Parathyroid adenoma (tissue), 2 donors: ENCODE measurements around the gene RGS1.

Source experiments
- H2AFZ ChIP-seq: fragments of 300-600 bp; sonication (generic); one replicate; pipeline ENCODE4 v1.7.0; 2017; ENCODE audit warnings: antibody characterized with exemption, mild to moderate bottlenecking
- H3K27ac ChIP-seq: fragments of 300-600 bp; sonication (generic); one replicate; pipeline ENCODE4 v1.7.0; 2017
- H3K27me3 ChIP-seq: fragments of 300-600 bp; sonication (generic); one replicate; pipeline ENCODE4 v1.7.0; 2017; ENCODE audit warnings: low read length; ENCODE audit not compliant: control insufficient read depth, insufficient read depth
- H3K36me3 ChIP-seq: fragments of 300-600 bp; sonication (generic); one replicate; pipeline ENCODE4 v1.7.0; 2017; ENCODE audit warnings: low read length; ENCODE audit not compliant: control insufficient read depth, insufficient read depth
- H3K4me1 ChIP-seq: fragments of 300-600 bp; sonication (generic); one replicate; pipeline ENCODE4 v1.7.0; 2017; ENCODE audit warnings: control low read depth
- H3K4me2 ChIP-seq: fragments of 300-600 bp; sonication (generic); one replicate; pipeline ENCODE4 v1.7.0; 2017; ENCODE audit warnings: low read length
- H3K4me3 ChIP-seq: fragments of 300-600 bp; sonication (generic); one replicate; pipeline ENCODE4 v1.7.0; 2017; ENCODE audit warnings: low read depth, low read length
- H3K79me2 ChIP-seq: fragments of 300-600 bp; sonication (generic); one replicate; pipeline ENCODE4 v1.7.0; 2017; ENCODE audit warnings: control low read depth
- H3K9ac ChIP-seq: fragments of 300-600 bp; sonication (generic); one replicate; pipeline ENCODE4 v1.7.0; 2017; ENCODE audit warnings: mild to moderate bottlenecking
- H3K9me3 ChIP-seq: fragments of 300-600 bp; sonication (generic); one replicate; pipeline ENCODE4 v1.7.0; 2017; ENCODE audit warnings: low read length; ENCODE audit not compliant: control insufficient read depth
- CTCF ChIP-seq: fragments of 300-600 bp; sonication (generic); IDR thresholded peaks from one replicate; pipeline ENCODE4 v1.7.0; 2017; ENCODE audit warnings: antibody characterized with exemption, mild to moderate bottlenecking
- donor health status: primary hyperparathyroidism.

RGS1 gene

GRCh38 chr1:192580351-192580962 lies 4.9 kb downstream of the RGS1 start:
- Histone ChIP-seq H3K4me3 (no peak overlapping the region), H3K4me2 (no peak overlapping the region), H3K36me3 (no peaks in the 10 kb centered on the region), H2AFZ (no peak overlapping the region), H3K27me3 (no peaks in the 10 kb centered on the region), H3K9ac (no peak overlapping the region), H3K9me3 (no peaks in the 10 kb centered on the region), H3K27ac (no peak overlapping the region), H3K79me2 (no peaks in the 10 kb centered on the region), H3K4me1 (no peaks in the 10 kb centered on the region)
- no peak for TF ChIP-seq CTCF

- Histone ChIP-seq H3K4me3 (no peak overlapping the region), H3K79me2 (no peaks in the 10 kb centered on the region), H3K4me2 (no peak overlapping the region), H3K36me3 (no peaks in the 10 kb centered on the region), H2AFZ (no peak overlapping the region), H3K27ac (no peak overlapping the region), H3K9me3 (no peaks in the 10 kb centered on the region), H3K27me3 (no peaks in the 10 kb centered on the region), H3K9ac (no peak overlapping the region), H3K4me1 (no peaks in the 10 kb centered on the region)
- TF ChIP-seq CTCF, result no peak
Measured at GRCh38 chr1:192581131-192581927, 5.8 kb downstream of the RGS1 start.

GRCh38 chr1:192584866-192585265 lies 9.3 kb downstream of the RGS1 start:
- no peaks in the 10 kb centered on the region for H3K27me3 ChIP-seq
- no peaks in the 10 kb centered on the region for H3K9me3 ChIP-seq
- H3K79me2 ChIP-seq, result no peaks in the 10 kb centered on the region
- no peak overlapping the region for H2AFZ ChIP-seq
- no peak for TF ChIP-seq CTCF
- H3K27ac ChIP-seq, result no peak overlapping the region
- H3K4me3 ChIP-seq, result no peak overlapping the region
- H3K4me2 ChIP-seq, result no peak overlapping the region
- no peaks in the 10 kb centered on the region for H3K4me1 ChIP-seq
- no peaks in the 10 kb centered on the region for H3K36me3 ChIP-seq
- no peak overlapping the region for H3K9ac ChIP-seq

GRCh38 chr1:192587386-192588266 lies 12.1 kb downstream of the RGS1 start:
- H3K27me3 ChIP-seq, result no peaks in the 10 kb centered on the region
- H3K4me2 ChIP-seq, result no peak overlapping the region
- H2AFZ ChIP-seq, result no peak overlapping the region
- no peak overlapping the region for H3K27ac ChIP-seq
- no peaks in the 10 kb centered on the region for H3K79me2 ChIP-seq
- H3K9me3 ChIP-seq, result no peaks in the 10 kb centered on the region
- no peak overlapping the region for H3K9ac ChIP-seq
- no peaks in the 10 kb centered on the region for H3K4me1 ChIP-seq
- TF ChIP-seq CTCF, result no peak
- H3K4me3 ChIP-seq, result no peak overlapping the region
- no peaks in the 10 kb centered on the region for H3K36me3 ChIP-seq
